GM12878 (cell line): Measurements from ENCODE around the gene DYNC2H1. TPM values are rescaled to one million over a fixed set of nuclear protein-coding genes. Genes with fewer than 3 reads are reported as not detected.

ENCODE experiments used
- ATAC-seq: fragments of 200-7000 bp; cut with Tn5 transposase; 3 replicates; pipeline ENCODE4 v1.9.1; 2020; ENCODE audit warnings: mild to moderate bottlenecking, moderate library complexity
- BruUV-seq: library from RNA; stranded (reverse); fragments of 400-500 nt; replicated peaks from 2 replicates; lab custom pipeline; 2021; lab: Mats Ljungman, UMichigan
- CTCF ChIA-PET: fragments of 300-600 bp; sonication (Branson Sonifier 250); formaldehyde crosslinking; extraction: SDS; loops from one replicate; lab custom pipeline; 2021; ENCODE audit warnings: inconsistent platforms; lab: Yijun Ruan, JAX
- POLR2A ChIA-PET: fragments of 350-600 bp; formaldehyde crosslinking; extraction: SDS; loops from one replicate; lab custom pipeline; 2021; ENCODE audit warnings: inconsistent platforms; lab: Charles Lee
- RAD21 ChIA-PET: fragments of 300-600 bp; sonication (Branson Sonifier 250); formaldehyde crosslinking; loops from one replicate; lab custom pipeline; 2023; ENCODE audit warnings: antibody characterized with exemption; ENCODE audit not compliant: unreplicated experiment; lab: Charles Lee
- SMC1A ChIA-PET: fragments of 300-600 bp; sonication (Branson Sonifier 250); formaldehyde crosslinking; loops from one replicate; lab custom pipeline; 2023; ENCODE audit not compliant: unreplicated experiment, uncharacterized antibody; lab: Charles Lee
- DNase-seq: peaks from one replicate; pipeline ENCODE4 v3.0.0-alpha.2; 2011; ENCODE audit warnings: low read depth, low spot score
- FAIRE-seq: peaks from 3 replicates; lab custom pipeline; 2011; peaks lifted over from hg19 to GRCh38; lab: Jason Lieb, UNC
- H2AFZ ChIP-seq: 2 replicates; pipeline ENCODE4 v1.6.0; 2011; ENCODE audit warnings: low read depth, low read length, control low read depth; ENCODE audit not compliant: control insufficient read depth
- H3K27ac ChIP-seq: 2 replicates; pipeline ENCODE4 v1.5.1; 2011; ENCODE audit warnings: control low read depth; ENCODE audit not compliant: control insufficient read depth, insufficient read depth
- H3K27me3 ChIP-seq, 2 experiments: replicated peaks in 1 of 2; 2 replicates each; pipeline versions ENCODE4 v1.6.0 to v1.6.1; 2011; ENCODE audit warnings: low read length in 1 of 2; ENCODE audit not compliant: control insufficient read depth in 2 of 2, insufficient read depth in 2 of 2
- H3K36me3 ChIP-seq, 2 experiments: 2 replicates each; pipeline ENCODE4 v1.5.1; 2011; ENCODE audit warnings: low read length in 1 of 2; ENCODE audit not compliant: control insufficient read depth in 2 of 2, insufficient read depth in 2 of 2
- H3K4me1 ChIP-seq: 2 replicates; pipeline ENCODE4 v1.6.1; 2011; ENCODE audit warnings: mild to moderate bottlenecking, low read length, moderate library complexity, mixed read lengths; ENCODE audit not compliant: control insufficient read depth, insufficient read depth
- H3K4me2 ChIP-seq: 2 replicates; pipeline ENCODE4 v1.6.0; 2011; ENCODE audit warnings: control low read depth; ENCODE audit not compliant: control insufficient read depth, insufficient read depth
- H3K4me3 ChIP-seq: fragments of 200-600 bp; sonication (generic); 2 replicates; pipeline ENCODE4 v1.5.1; 2016
- H3K79me2 ChIP-seq: 2 replicates; pipeline ENCODE4 v1.6.0; 2011; ENCODE audit warnings: low read length; ENCODE audit not compliant: control insufficient read depth, insufficient read depth
- H3K9ac ChIP-seq: 2 replicates; pipeline ENCODE4 v1.8.0; 2011; ENCODE audit warnings: low read length, control low read depth, mixed read lengths; ENCODE audit not compliant: control insufficient read depth, insufficient read depth
- H3K9me3 ChIP-seq: replicated peaks from 3 replicates; pipeline ENCODE4 v1.5.1; 2011; ENCODE audit warnings: mild to moderate bottlenecking, low read length; ENCODE audit not compliant: control insufficient read depth, insufficient read depth
- H4K20me1 ChIP-seq: 2 replicates; pipeline ENCODE4 v1.6.0; 2011; ENCODE audit not compliant: control insufficient read depth, insufficient read depth
- CUX1 ChIP-seq: IDR thresholded peaks from 2 replicates; pipeline ENCODE4 v1.6.1; 2012; ENCODE audit warnings: improper control_type of control experiment, low read depth, low read length; ENCODE audit not compliant: insufficient replicate concordance
- ELK1 ChIP-seq: IDR thresholded peaks from 2 replicates; pipeline ENCODE4 v1.6.1; 2012; ENCODE audit warnings: low read depth, low read length, improper control_type of control experiment
- ESRRA ChIP-seq: IDR thresholded peaks from 2 replicates; pipeline ENCODE4 v1.6.1; 2012; ENCODE audit warnings: mild to moderate bottlenecking, low read length, improper control_type of control experiment
- IRF3 ChIP-seq: fragments of 450-650 bp; IDR thresholded peaks from 2 replicates; pipeline ENCODE4 v1.6.1; 2014; ENCODE audit warnings: mild to moderate bottlenecking
- REST ChIP-seq: IDR thresholded peaks from 2 replicates; pipeline ENCODE4 v1.6.1; 2012; ENCODE audit warnings: mild to moderate bottlenecking, low read depth, low read length
- RUNX3 ChIP-seq: IDR thresholded peaks from 2 replicates; pipeline ENCODE4 v1.6.1; 2012; ENCODE audit warnings: low read length, inconsistent platforms
- WGBS: methylation state at CpG from one replicate; pipeline ENCODE4 v1.1.6; 2016; ENCODE audit warnings: low lambda C conversion rate; ENCODE audit not compliant: insufficient replicate concordance, insufficient coverage; ENCODE audit errors: missing lambda C conversion rate; 5-methylcytosine and 5-hydroxymethylcytosine counted together
- in situ Hi-C: fragments of 300-500 bp; cut with MboI; formaldehyde crosslinking; loops from 9 replicates; pipeline ENCODE4 v1.14.3; 2018; ENCODE audit warnings: mixed read lengths
- intact Hi-C: fragments of 100-400 bp; cut with micrococcal nuclease; formaldehyde crosslinking; loops from one replicate; pipeline ENCODE4 v1.14.2; 2022; ENCODE audit not compliant: unreplicated experiment
- polyA plus RNA-seq, 11 experiments: library from polyadenylated mRNA; depleted of rRNA in 4 of 11; unstranded in 6 of 11; stranded (reverse) in 5 of 11; fragments of >200 nt; fragmentation: Nextera tagmentation in 4 of 11; fragmentation: Illumina TruSeq in 1 of 11; extraction: Ambion mirVana in 4 of 11; extraction: Trizol in 1 of 11; gene quantifications; 1 replicate in 1 of 11; 2 replicates in 10 of 11; pipeline versions ENCODE4 v1.2.1 to v1.2.3, GENCODE V29; 2011 to 2016; ENCODE audit warnings: inconsistent platforms in 2 of 11, missing spikeins in 2 of 11, low read depth in 1 of 11
- total RNA-seq, 4 experiments: library from RNA; depleted of rRNA in 3 of 4; stranded (reverse); fragments of >200 nt in 3 of 4; fragmentation: Illumina TruSeq in 1 of 4; extraction: Trizol in 1 of 4; gene quantifications; 2 replicates each; pipeline versions ENCODE4 v1.2.1 to v1.2.3, GENCODE V29; 2013 to 2021

DYNC2H1 gene
- total and polyA plus RNA-seq, 10 of the 15 experiments (the other 5 are each of a cell fraction or from before 2014, with no cell fraction given) = 0.12 to 3.9 (median 0.23) TPM; not detected in 2

GRCh38 chr11:103071008-103071407 is 38.2 kb upstream of the DYNC2H1 start (continued):
- no peak for TF ChIP-seq IRF3
- no peak for TF ChIP-seq ELK1
- TF ChIP-seq RUNX3 = no peak
- TF ChIP-seq, all 136 proteins: peak for 0

GRCh38 chr11:103076361-103076760 is 32.9 kb upstream of the DYNC2H1 start:
- Histone ChIP-seq H3K4me2 (no peak overlapping the region), H3K79me2 (no peaks in the 10 kb centered on the region), H2AFZ (no peak overlapping the region), H4K20me1 (no peaks in the 10 kb centered on the region), H3K4me3 (no peak overlapping the region), H3K9me3 (no peaks in the 10 kb centered on the region), H3K9ac (no peak overlapping the region), H3K27ac (no peak overlapping the region), H3K36me3 (peaks cover 4 to 23% of the 10 kb centered on the region in 2 experiments), H3K4me1 (no peaks in the 10 kb centered on the region), H3K27me3 (no peaks in the 10 kb centered on the region)
- SMC1A ChIA-PET = no interaction called here
- DNase-seq (no peak), FAIRE-seq (no peak), ATAC-seq (no peak)
- intact Hi-C loops (no loop called here), in situ Hi-C loops (no loop called here)
- POLR2A ChIA-PET = no interaction called here
- TF ChIP-seq CUX1 = no peak
- TF ChIP-seq REST = no peak
- TF ChIP-seq ESRRA = no peak
- BruUV-seq = no TSS peak
- WGBS = 97% methylated on average over 3 of the region's 3 CpGs
- RAD21 ChIA-PET = no interaction called here
- CTCF ChIA-PET = interaction anchor here (0.7 to 1.9 kb wide), 3 partner anchors 14 to 40 kb away, joined by 3 to 4 read pairs (median 3); no protein-coding TSS in a partner anchor
